ENCODE data around the gene GRK5.

Gene GRK5

DNA sequence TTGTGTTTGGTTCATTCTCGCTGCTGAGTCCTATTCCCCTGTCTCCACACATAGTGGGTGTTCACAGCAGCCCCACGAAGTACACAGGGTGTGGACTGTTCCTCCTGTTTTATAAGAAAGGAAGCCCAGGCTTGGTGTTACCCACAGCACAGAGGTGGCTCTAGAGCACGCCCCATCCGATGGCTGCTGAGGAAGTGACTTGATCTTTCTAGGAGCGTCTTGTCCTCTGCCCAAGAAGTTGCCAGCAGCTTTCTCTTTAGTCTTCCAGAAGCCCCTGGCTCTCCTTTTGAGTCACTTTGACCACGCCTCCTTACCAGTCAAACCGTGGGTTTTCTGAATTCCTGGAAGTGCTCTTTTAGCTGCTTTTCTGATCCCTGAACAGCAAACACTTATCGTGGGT is 94.0 kb downstream of the GRK5 start:
- H3K9me3 ChIP-seq (ENCODE audit: control insufficient read depth in 1 of 2, low read length in 2 of 2) = no peaks in the 10 kb centered on the region
- H3K27ac ChIP-seq (ENCODE audit: low read depth, low read length) = no peak overlapping the region

DNA sequence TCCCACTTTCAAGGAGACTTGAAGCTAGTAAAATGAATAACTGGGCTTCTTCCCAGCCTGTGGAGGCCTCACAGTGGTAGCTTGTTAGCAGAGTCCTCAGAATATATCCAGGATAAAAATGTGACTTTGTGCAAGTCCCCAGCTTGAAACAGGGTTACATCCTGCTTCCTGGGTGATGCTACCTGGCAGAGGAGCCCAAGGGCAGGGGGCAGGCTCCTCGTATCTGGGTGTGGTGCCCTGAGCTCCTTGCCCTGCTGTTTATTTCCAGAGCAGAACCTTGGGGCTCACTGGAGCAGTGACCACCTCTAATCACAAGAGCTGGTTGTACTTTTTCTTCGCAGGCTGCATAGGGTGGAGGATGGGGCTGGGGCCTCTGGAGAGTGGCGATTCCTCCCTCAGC is 94.8 kb downstream of the GRK5 start:
- Histone ChIP-seq H3K27me3 (ENCODE audit: control insufficient read depth in 1 of 2, insufficient read depth in 2 of 2, low read length in 2 of 2) (no peaks in the 10 kb centered on the region), H3K36me3 (ENCODE audit: control insufficient read depth in 1 of 2, insufficient read depth in 2 of 2, low read length in 2 of 2) (no peaks in the 10 kb centered on the region), H3K9me3 (ENCODE audit: control insufficient read depth in 1 of 2, low read length in 2 of 2) (no peaks in the 10 kb centered on the region), H3K9ac (ENCODE audit: low read depth in 1 of 2, low read length in 2 of 2) (peak overlapping the region in 1 of 2 donors; percentile 30), H3K4me1 (ENCODE audit: control insufficient read depth in 1 of 2, insufficient read depth in 2 of 2, low read length in 2 of 2) (peaks cover 38 to 46% of the 10 kb centered on the region in 2 donors), H3K27ac (ENCODE audit: low read depth, low read length) (no peak overlapping the region), H3K4me3 (ENCODE audit: low read depth in 1 of 2, low read length in 2 of 2) (no peak overlapping the region)

More for the DNA sequence above, 94.0 kb downstream of the GRK5 start:
- no peak overlapping the region for H3K4me3 ChIP-seq (ENCODE audit: low read depth in 1 of 2, low read length in 2 of 2)
- H3K36me3 ChIP-seq (ENCODE audit: control insufficient read depth in 1 of 2, insufficient read depth in 2 of 2, low read length in 2 of 2) = no peaks in the 10 kb centered on the region
- no peaks in the 10 kb centered on the region for H3K27me3 ChIP-seq (ENCODE audit: control insufficient read depth in 1 of 2, insufficient read depth in 2 of 2, low read length in 2 of 2)
- peaks cover 30 to 40% of the 10 kb centered on the region in 2 donors for H3K4me1 ChIP-seq (ENCODE audit: control insufficient read depth in 1 of 2, insufficient read depth in 2 of 2, low read length in 2 of 2)
- no peak overlapping the region for H3K9ac ChIP-seq (ENCODE audit: low read depth in 1 of 2, low read length in 2 of 2)

DNA sequence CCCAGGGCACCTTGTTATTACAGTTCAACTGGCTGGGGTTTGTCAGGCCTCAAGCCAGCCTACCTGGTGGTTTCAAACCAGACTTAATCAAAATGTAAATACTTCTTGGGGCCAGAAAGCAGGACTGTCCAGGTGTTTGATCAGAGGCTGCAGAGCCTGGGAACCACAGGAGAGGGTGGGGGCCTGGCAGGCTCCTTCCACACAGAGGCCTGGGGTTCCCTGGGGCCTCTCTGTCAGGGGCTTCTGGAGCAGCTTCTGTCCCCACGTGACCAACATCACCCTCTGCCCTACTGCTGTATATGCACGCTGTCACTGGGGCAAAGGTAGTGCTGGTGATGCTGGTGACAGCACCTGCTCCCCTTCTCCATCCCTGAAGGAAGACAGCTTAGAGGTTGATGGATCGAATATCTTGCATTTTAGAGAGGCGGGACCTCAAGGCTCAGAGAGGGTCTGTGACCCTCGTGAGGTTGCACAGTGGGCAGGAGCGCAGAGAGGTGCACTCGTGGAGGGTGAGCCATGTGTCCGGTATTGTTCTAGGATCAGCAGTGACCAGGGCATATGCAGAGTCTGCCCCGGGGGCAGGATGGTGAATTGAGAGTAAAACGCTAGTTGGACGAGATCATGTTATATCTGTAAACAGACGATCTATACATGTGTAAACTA is 95.4 kb downstream of the GRK5 start:
- Histone ChIP-seq H3K4me1 (ENCODE audit: control insufficient read depth in 1 of 2, insufficient read depth in 2 of 2, low read length in 2 of 2) (peaks cover 42 to 48% of the 10 kb centered on the region in 2 donors), H3K27me3 (ENCODE audit: control insufficient read depth in 1 of 2, insufficient read depth in 2 of 2, low read length in 2 of 2) (no peaks in the 10 kb centered on the region), H3K27ac (ENCODE audit: low read depth, low read length) (no peak overlapping the region), H3K4me3 (ENCODE audit: low read depth in 1 of 2, low read length in 2 of 2) (no peak overlapping the region), H3K9me3 (ENCODE audit: control insufficient read depth in 1 of 2, low read length in 2 of 2) (no peaks in the 10 kb centered on the region), H3K36me3 (ENCODE audit: control insufficient read depth in 1 of 2, insufficient read depth in 2 of 2, low read length in 2 of 2) (no peaks in the 10 kb centered on the region), H3K9ac (ENCODE audit: low read depth in 1 of 2, low read length in 2 of 2) (no peak overlapping the region)

DNA sequence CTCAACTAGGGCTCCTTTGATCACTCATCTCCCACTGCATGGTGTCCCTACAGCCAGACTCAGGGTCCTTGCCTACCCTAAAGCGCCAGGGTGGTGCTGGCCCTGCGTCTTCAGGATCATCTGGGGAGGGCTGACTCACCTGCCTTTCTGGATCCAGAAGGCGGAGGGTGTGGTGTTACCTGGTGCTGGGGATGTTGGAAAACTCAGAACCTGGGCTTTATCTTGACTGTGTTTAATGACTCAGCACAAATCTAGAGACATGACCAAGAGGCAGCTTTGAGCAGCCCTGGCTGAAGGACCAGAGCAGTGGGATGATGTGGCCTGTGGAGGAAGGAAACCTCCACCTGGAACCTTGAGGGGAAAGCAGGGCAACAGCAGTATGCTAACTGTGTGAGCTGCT is 96.5 kb downstream of the GRK5 start:
- H3K4me1 ChIP-seq (ENCODE audit: control insufficient read depth in 1 of 2, insufficient read depth in 2 of 2, low read length in 2 of 2) = peaks cover 42 to 49% of the 10 kb centered on the region in 2 donors
- no peak overlapping the region for H3K4me3 ChIP-seq (ENCODE audit: low read depth in 1 of 2, low read length in 2 of 2)
- H3K9ac ChIP-seq (ENCODE audit: low read depth in 1 of 2, low read length in 2 of 2) = no peak overlapping the region
- no peaks in the 10 kb centered on the region for H3K27me3 ChIP-seq (ENCODE audit: control insufficient read depth in 1 of 2, insufficient read depth in 2 of 2, low read length in 2 of 2)
- no peak overlapping the region for H3K27ac ChIP-seq (ENCODE audit: low read depth, low read length)
- no peaks in the 10 kb centered on the region for H3K36me3 ChIP-seq (ENCODE audit: control insufficient read depth in 1 of 2, insufficient read depth in 2 of 2, low read length in 2 of 2)
- no peaks in the 10 kb centered on the region for H3K9me3 ChIP-seq (ENCODE audit: control insufficient read depth in 1 of 2, low read length in 2 of 2)

DNA sequence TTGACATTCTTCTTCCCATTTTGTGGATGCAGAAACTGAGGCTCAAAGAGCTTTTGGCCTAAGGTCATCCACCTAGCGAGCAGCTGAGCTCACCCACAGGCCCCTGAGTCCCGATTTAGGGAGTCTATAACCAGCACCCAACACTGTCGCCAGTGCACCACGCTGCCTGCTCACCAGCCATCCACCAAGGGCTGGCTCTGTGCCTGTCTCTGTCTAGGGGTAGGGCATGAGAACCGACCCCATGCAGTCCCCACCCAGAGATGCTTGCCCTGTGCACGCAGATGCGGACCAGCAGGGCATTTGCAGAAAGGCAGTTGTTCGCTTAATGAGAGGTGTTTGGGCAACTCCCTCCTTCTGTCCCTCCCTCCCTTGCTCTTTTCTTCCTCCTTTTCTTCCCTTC is 97.2 kb downstream of the GRK5 start:
- H3K4me3 ChIP-seq (ENCODE audit: low read depth in 1 of 2, low read length in 2 of 2) = no peak overlapping the region
- H3K9ac ChIP-seq (ENCODE audit: low read depth in 1 of 2, low read length in 2 of 2) = no peak overlapping the region
- H3K36me3 ChIP-seq (ENCODE audit: control insufficient read depth in 1 of 2, insufficient read depth in 2 of 2, low read length in 2 of 2) = no peaks in the 10 kb centered on the region
- no peaks in the 10 kb centered on the region for H3K27me3 ChIP-seq (ENCODE audit: control insufficient read depth in 1 of 2, insufficient read depth in 2 of 2, low read length in 2 of 2)
- no peak overlapping the region for H3K27ac ChIP-seq (ENCODE audit: low read depth, low read length)
- peaks cover 48 to 51% of the 10 kb centered on the region in 2 donors for H3K4me1 ChIP-seq (ENCODE audit: control insufficient read depth in 1 of 2, insufficient read depth in 2 of 2, low read length in 2 of 2)
- H3K9me3 ChIP-seq (ENCODE audit: control insufficient read depth in 1 of 2, low read length in 2 of 2) = no peaks in the 10 kb centered on the region

DNA sequence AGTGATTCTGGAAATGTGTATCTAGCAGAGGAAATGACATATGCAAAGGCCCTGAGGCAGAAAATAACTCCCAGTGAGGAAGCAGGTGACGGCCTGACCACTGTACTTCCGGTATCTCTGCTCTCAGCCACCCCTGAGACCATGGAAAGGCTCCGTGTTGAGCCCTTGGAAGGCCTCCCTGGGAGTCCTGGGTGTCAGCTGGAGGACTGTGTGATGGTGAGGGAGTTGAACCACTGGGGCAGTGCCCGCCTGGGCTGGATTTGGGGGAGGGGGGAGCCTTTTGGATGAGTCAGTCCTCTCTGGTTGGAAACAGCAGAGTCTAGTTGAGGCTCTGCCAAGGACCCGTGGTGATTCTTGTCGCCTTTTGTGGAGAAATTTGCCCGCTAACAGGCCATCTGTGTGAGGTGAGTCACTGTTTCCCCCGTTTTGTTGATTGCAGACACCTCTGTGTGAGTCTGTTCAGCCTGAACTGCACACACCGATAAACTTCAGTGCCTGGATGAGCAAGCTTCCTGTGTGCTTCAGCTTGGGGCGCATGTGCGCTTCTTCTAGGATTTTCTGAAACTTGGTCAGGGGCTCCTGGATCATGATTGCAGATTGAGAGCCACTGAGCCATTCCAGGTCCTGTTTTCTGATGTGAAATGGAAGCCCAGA is 98.6 kb downstream of the GRK5 start:
- Histone ChIP-seq H3K27me3 (ENCODE audit: control insufficient read depth in 1 of 2, insufficient read depth in 2 of 2, low read length in 2 of 2) (no peaks in the 10 kb centered on the region), H3K27ac (ENCODE audit: low read depth, low read length) (peak overlapping the region; percentile 61), H3K9ac (ENCODE audit: low read depth in 1 of 2, low read length in 2 of 2) (peak overlapping the region in 1 of 2 donors; percentile 30), H3K36me3 (ENCODE audit: control insufficient read depth in 1 of 2, insufficient read depth in 2 of 2, low read length in 2 of 2) (no peaks in the 10 kb centered on the region), H3K4me3 (ENCODE audit: low read depth in 1 of 2, low read length in 2 of 2) (peak overlapping the region; percentile 34 to 47), H3K4me1 (ENCODE audit: control insufficient read depth in 1 of 2, insufficient read depth in 2 of 2, low read length in 2 of 2) (peaks cover 50 to 61% of the 10 kb centered on the region in 2 donors), H3K9me3 (ENCODE audit: control insufficient read depth in 1 of 2, low read length in 2 of 2) (no peaks in the 10 kb centered on the region)

DNA sequence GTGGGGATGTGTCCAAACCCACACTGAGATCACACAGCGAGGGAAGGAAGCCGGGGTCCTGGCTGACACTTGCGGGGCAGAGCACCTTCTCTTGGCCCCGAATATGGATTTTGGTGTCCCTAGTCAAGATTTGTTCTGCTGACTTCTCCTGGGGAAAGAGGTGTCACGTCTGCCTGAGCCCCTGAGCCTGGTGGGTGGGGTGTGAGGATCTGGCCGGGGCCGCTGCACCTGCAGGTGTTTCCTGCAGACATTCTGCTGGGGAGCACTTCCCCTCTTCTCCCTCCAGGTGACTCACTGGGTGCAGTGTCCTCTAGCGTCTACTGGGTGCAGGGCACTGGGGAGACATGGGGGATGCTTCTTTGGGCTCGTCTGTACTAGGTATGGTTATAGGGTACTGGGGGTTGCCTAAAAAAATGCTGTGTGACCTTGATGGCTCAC is 99.2 kb downstream of the GRK5 start:
- no peaks in the 10 kb centered on the region for H3K36me3 ChIP-seq (ENCODE audit: control insufficient read depth in 1 of 2, insufficient read depth in 2 of 2, low read length in 2 of 2)
- H3K4me1 ChIP-seq (ENCODE audit: control insufficient read depth in 1 of 2, insufficient read depth in 2 of 2, low read length in 2 of 2) = peaks cover 51 to 58% of the 10 kb centered on the region in 2 donors
- no peak overlapping the region for H3K27ac ChIP-seq (ENCODE audit: low read depth, low read length)
- peak overlapping the region; percentile 34 to 47 for H3K4me3 ChIP-seq (ENCODE audit: low read depth in 1 of 2, low read length in 2 of 2)
- H3K9me3 ChIP-seq (ENCODE audit: control insufficient read depth in 1 of 2, low read length in 2 of 2) = no peaks in the 10 kb centered on the region
- H3K27me3 ChIP-seq (ENCODE audit: control insufficient read depth in 1 of 2, insufficient read depth in 2 of 2, low read length in 2 of 2) = no peaks in the 10 kb centered on the region
- peak overlapping the region in 1 of 2 donors; percentile 30 for H3K9ac ChIP-seq (ENCODE audit: low read depth in 1 of 2, low read length in 2 of 2)

GRCh38 chr10:119306986-119307392 is 99.6 kb downstream of the GRK5 start:
- Histone ChIP-seq H3K4me3 (ENCODE audit: low read depth in 1 of 2, low read length in 2 of 2) (peak overlapping the region in 1 of 2 donors; percentile 47), H3K4me1 (ENCODE audit: control insufficient read depth in 1 of 2, insufficient read depth in 2 of 2, low read length in 2 of 2) (peaks cover 47 to 53% of the 10 kb centered on the region in 2 donors), H3K27ac (ENCODE audit: low read depth, low read length) (no peak overlapping the region), H3K27me3 (ENCODE audit: control insufficient read depth in 1 of 2, insufficient read depth in 2 of 2, low read length in 2 of 2) (no peaks in the 10 kb centered on the region), H3K36me3 (ENCODE audit: control insufficient read depth in 1 of 2, insufficient read depth in 2 of 2, low read length in 2 of 2) (no peaks in the 10 kb centered on the region), H3K9me3 (ENCODE audit: control insufficient read depth in 1 of 2, low read length in 2 of 2) (no peaks in the 10 kb centered on the region), H3K9ac (ENCODE audit: low read depth in 1 of 2, low read length in 2 of 2) (peak overlapping the region in 1 of 2 donors; percentile 30)

GRCh38 chr10:119308089-119308488 is 100.7 kb downstream of the GRK5 start:
- H3K9me3 ChIP-seq (ENCODE audit: control insufficient read depth in 1 of 2, low read length in 2 of 2) = no peaks in the 10 kb centered on the region
- no peaks in the 10 kb centered on the region for H3K36me3 ChIP-seq (ENCODE audit: control insufficient read depth in 1 of 2, insufficient read depth in 2 of 2, low read length in 2 of 2)
- no peak overlapping the region for H3K27ac ChIP-seq (ENCODE audit: low read depth, low read length)
- H3K4me1 ChIP-seq (ENCODE audit: control insufficient read depth in 1 of 2, insufficient read depth in 2 of 2, low read length in 2 of 2) = peaks cover 38 to 44% of the 10 kb centered on the region in 2 donors
- H3K4me3 ChIP-seq (ENCODE audit: low read depth in 1 of 2, low read length in 2 of 2) = no peak overlapping the region
- H3K9ac ChIP-seq (ENCODE audit: low read depth in 1 of 2, low read length in 2 of 2) = no peak overlapping the region
- no peaks in the 10 kb centered on the region for H3K27me3 ChIP-seq (ENCODE audit: control insufficient read depth in 1 of 2, insufficient read depth in 2 of 2, low read length in 2 of 2)

- Histone ChIP-seq H3K27ac (ENCODE audit: low read depth, low read length) (no peak overlapping the region), H3K9ac (ENCODE audit: low read depth in 1 of 2, low read length in 2 of 2) (no peak overlapping the region), H3K4me3 (ENCODE audit: low read depth in 1 of 2, low read length in 2 of 2) (no peak overlapping the region), H3K9me3 (ENCODE audit: control insufficient read depth in 1 of 2, low read length in 2 of 2) (no peaks in the 10 kb centered on the region), H3K27me3 (ENCODE audit: control insufficient read depth in 1 of 2, insufficient read depth in 2 of 2, low read length in 2 of 2) (no peaks in the 10 kb centered on the region), H3K36me3 (ENCODE audit: control insufficient read depth in 1 of 2, insufficient read depth in 2 of 2, low read length in 2 of 2) (no peaks in the 10 kb centered on the region), H3K4me1 (ENCODE audit: control insufficient read depth in 1 of 2, insufficient read depth in 2 of 2, low read length in 2 of 2) (peaks cover 44 to 45% of the 10 kb centered on the region in 2 donors)
These were observed 101.4 kb downstream of the GRK5 start for GRCh38 chr10:119308551-119309422.
